HG03175 (cell line): Measurements from ENCODE around the gene S100A5.

Source experiments
- ATAC-seq: cut with Tn5 transposase; IDR thresholded peaks from one replicate; pipeline ENCODE4 v1.9.1; 2021; ENCODE audit warnings: mild to moderate bottlenecking, moderate library complexity; ENCODE audit not compliant: unreplicated experiment

S100A5 gene

DNA sequence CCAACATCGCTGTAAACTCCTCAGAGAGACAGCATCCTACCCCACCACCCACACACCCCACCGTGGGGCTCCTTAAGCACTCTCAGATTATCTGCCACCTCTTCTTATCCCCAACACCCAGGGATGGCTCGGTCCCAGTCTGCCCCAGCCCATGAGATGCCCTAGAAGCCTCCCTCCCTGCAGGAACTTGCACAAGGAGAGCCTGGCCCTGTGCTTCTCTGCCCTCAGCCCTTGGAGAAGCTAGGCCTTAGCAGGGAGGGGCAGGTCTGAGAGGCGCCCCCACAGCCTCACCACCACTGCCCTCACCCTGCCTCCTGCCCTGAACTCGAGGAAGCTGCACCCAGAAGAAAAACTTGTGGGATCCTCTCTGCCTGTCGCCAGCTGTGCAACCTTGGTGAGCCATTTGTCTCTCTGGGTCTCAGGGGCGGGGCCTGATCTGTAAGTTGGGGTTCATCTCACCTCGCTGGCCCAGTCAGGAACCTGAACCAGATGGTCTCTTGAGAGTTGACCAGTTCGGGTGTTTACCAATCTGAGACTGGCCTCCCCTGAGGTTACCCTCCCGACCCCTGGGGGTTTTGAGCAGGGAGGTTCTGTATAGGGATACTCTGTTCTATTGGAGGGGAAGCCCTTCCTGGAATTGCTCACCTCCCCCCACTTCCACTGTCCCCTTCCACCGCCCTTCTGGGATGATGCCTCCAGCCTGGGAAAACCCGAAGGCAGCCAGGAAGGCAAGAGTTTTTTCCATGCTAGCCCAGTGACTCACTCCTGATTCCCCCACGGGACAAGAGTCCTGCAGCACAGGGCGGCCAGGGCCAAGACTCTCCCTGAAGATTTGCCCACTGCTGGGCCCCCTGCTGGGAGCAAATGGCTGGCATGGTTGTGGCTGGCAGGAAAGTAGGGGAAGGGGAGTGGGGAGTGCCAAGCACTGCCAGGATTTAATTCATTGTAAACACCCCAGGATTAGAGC lies 8.3 kb upstream of the S100A5 start, which contains the start of gene S100A3:
S100A3 (minus strand) TSS at position 537 of the 967 bp plus-strand sequence. CDS start 773 bp downstream, outside the sequence.
- no peak for ATAC-seq

DNA sequence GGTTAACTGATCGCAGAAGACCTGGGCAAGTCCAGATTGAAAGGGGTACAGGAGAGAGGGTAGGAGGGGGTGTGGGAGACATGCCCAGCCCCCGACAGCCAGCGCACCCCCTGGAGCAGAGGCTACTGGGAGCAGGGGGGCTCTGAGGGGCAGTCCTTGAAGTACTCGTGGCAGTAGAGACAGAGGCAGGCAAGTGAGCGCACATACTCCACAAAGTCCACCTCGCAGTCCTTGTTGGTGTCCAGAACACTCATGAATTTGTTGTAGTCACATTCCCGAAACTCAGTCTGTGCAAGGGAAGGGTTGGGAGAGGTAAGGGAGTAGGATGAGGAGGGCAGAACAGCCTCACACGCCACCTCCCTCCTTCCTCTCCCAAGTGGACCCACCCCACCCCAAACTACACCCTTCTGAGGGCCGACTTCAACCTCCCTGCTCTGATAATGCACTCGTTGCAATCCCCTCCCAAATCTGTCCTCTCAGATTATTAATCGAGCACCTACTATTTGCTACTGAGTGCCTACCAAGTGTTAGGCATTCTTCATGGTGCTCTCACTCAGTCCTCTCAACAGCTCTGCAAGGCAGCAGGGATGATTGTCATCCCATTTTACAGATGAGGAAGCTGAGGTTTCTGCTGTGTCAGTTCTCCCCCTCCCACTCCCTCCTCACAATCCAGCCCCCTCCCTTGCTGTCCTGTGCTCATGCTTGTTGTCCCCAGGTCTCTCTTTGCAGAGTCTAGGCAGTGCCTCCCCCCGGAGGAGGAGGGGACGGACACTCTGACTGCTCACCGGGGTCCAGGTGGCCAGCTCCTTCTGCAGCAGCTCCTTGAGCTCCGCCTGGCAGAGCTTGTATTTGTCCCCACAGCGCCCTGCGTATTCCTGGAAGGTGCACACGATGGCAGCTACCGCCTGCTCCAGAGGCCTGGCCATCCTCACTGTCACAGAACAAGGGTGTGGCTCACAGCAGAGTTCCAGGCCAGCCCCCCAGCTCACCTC lies 7.1 kb upstream of the S100A5 start:
- no peak for ATAC-seq

DNA sequence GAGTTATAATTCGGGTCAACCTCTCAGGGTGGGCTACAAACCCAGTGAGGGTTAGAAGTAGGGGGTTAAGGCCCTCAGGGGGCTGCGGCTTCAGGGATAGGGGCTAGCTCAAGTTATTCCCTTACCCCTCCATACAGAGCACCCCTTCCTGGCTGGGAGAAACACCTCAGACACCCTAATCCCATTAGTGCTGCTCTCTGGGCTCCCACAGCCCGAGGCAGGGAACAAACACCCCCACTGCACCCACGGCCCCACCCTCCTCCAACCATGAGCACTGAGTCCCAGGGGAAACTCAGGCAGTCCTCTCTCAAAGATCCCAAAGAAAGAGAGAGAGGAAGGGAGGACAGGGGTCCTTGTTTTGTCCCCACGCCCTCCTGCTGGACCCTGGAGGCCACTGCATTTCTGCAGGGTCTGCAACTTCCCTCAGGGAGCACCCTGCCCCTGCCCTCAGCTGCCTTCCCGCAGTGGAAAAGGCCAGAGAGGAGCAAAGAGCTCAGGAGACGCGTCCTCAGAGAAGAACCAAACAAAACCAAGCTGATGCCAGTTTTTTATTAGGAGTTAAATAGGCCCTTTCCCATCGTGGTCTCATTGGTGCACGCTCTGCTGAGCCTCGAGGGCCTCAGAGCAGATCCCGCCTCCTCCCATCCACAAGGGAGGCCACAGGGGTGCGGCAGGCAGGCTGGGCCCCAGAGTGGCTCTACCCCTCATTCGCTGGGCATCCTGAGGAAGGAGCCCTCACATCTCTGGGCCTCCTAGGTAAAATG lies 6.2 kb upstream of the S100A5 start:
- no peak for ATAC-seq

DNA sequence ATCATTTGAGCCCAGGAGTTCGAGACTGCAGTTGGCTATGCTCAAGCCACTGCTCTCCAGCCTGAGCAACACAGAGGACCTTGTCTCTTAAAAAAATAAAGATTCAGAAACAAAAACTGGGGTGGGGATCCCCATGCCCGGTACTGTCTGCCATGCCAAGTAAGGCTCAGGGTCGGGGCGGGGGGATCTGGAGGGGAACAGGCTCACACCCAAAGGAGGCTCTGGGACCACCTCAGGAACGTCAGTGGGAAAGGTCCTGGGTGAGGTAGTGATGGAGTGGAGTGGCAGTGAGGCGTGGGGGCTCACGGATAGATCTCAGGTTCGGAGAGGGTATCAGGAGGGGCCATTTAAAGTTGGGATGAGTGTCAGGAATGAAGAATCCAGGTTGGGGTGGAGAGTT lies 5.6 kb upstream of the S100A5 start:
- no peak for ATAC-seq

DNA sequence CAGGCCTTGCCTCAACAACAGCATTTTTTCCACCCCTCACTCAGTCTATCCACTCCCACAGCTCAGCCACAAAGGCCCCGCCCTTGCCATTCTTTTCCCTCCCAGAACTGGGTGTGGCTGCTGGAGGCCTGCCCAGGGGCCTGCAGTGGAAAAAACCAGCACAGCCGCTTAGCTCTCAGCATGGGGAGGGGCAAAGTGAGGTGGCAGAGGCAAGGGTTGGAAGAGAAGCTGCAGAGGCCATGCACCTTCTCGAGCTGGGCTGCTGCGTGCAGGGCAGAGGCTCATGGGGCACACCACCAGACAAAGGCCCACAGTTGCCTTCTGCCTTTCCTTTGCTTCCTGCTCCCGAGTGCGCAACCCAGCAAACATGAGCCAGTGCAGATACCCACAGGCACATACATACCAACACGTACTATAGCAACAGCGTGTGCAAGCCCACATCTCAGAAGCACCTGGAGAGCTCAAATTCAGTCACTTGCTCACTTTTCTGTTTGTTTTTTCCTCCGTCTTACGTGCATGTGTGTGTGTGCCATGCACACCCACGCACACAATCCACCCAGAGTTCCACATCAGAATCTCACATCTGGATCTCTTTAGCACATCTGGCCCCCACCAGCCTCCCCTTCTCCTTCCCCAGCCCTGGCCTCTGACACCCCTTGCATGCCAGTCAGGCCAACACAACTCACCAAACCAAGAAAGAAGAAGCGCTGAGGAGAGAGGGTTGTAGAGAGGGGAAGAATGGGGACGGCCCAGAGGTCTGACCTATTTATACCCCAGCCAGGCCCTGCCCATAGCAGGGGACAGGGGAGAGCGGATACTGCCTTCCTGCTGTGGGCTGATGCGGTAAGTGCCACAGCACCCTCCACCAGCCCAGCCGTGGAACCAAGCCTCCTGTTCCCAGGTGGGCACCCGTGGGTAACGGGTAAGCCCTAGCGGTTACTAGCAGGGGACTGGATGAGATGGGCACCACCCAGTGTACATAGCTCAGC lies 4.6 kb upstream of the S100A5 start, which contains the start of gene S100A4:
S100A4 (minus strand) TSS at position 740 of the 989 bp plus-strand sequence. CDS start 1,012 bp downstream, outside the sequence.
- ATAC-seq = no peak

DNA sequence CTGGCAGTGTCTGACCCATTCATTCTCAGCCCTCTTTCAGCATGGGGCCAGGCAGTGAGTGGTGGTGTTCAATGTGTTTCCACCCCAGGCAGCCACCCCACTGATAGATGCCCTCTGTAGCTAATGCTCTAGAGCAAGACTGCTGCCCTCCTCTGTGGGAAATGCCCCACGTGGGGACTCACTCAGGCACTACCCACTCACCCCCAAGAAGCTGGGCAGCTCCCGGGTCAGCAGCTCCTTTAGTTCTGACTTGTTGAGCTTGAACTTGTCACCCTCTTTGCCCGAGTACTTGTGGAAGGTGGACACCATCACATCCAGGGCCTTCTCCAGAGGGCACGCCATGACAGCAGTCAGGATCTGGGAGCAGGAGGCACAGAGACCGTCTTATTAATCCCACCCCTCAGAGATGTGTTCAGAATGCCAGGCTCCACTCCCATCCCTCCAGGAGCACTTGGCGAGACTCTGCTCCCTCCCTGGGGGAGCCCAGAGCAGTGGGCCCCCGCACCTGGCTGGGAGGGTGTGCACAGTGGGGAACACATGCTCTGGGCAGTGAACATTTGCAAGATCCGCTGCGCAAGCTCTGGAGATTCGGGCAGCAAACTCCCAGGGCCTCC lies 3.8 kb upstream of the S100A5 start:
- ATAC-seq = no peak

DNA sequence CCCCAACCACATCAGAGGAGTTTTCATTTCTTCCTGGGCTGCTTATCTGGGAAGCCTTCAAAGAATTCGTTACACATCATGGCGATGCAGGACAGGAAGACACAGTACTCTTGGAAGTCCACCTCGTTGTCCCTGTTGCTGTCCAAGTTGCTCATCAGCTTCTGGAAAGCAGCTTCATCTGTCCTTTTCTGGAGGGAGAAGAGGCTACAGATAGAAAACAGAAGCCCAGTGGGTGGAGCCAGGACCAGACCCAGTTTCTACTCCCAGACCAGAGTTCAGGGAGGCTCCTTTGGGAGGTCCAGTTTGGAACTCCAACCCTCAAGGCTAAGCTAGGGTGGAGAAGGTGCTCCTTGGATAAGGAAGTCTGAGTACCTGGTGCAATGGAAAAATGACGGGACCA lies 3.0 kb upstream of the S100A5 start:
- ATAC-seq = no peak

DNA sequence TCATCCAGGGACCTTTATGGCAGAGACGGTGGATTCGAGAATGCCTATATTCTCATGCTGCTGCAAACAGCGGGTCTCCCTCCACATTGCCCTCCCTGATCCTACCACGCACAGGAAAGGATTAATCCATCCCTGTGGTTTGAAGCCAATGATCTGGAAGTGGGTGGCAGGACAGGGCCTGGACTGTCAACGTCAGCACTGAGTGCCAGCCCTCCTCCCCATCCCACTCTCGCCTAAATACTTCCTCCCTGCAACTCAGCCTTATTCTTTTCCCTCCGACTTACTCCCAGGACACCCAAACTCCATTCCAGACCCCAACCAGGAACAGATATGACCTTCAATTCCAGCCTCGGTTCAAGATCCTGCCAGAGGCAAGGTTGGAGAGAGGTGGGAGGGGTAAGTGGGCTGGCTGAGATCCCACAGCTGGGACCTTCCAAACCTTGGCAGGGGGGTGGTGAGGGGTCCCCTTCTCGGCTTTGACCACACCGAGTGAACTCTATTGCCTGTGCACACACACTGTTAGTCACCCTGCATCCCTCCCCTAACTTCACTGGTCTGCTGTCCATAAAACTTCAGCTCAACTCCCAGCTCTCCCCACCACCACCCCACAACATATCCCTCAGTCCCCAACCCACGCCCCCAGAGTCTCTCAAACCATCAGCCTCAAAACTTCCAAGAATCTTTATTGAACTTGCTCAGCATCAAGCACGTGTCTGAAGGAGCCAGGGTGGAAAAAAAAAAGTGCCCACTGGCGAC lies 2.4 kb upstream of the S100A5 start:
- ATAC-seq = no peak

DNA sequence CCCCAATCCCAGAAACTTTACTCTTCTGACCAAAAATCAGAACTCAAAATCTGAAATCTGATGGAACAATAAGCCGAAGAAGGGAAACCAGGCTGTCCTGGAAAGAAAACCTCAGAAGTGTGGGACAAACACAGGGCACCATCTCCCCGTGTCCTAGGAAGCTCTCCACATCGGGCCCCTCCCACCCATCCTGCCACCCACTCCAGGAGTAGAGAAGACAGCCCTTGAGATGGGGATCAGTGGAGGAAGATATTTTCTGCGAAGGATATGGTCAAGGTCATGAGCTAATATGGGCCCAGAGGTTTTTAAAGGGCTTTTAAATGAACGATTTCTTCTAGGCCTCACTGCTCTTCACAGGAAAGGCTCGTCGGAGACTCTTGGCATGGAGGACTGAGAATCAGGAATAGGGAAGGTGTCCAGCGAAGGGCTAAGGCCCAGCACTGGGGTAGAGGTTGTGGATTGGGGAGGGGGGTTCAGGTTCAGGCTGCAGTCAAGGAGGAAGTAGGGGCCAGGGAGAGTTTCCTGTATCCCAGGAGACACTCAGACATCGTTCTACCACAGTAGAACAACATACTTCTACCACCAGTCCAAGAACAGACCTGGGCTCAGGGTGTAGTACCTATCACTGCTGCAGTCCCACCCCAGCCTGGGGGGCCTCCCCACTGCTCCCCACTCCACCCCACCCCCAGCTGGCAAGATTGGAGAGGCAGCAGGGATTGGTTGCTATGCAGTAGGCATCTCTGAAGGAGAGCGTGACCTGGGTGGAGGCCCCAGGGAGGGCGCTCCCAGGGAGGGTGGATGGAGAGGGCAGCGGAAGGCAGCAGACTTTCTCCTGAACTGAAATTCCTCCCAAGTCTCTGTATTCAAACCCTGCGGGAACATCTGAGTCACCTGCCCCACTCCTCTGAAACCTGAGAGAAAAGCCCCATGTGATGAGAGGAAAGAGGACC lies 1.2 kb upstream of the S100A5 start:
- ATAC-seq = no peak

DNA sequence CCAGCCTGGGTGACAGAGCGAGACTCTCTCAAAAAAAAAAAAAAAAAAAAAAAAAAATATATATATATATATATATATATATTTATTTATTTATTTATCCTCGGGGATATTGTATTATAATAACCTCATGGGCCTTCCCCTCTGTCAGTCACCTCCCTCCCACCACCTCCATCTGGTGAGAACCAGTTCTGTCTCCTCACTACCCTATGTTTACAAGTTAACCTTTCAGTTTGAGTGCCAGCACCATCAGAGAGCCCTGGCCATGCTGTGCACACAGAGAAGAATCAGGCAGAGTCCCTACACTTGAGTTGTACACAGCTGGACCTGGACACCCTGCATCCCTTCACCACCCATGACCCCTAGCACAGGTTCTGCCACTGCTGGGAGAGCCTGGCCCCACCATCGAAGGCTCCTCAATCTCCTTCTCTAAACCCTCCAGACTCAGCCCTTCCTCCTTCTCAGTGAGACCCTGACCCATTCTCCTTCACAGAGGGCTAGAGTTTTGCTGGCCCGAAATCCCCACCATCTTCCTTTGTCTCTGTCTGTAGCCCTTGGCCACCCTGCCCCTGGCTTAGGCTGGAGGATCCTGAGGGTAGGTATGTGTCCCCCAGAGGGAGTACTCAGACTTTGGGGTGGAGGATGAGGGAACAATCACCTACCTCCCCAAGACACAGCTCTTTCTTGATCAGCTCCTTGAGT lies 1.2 kb downstream of the S100A5 start:
- no peak for ATAC-seq

DNA sequence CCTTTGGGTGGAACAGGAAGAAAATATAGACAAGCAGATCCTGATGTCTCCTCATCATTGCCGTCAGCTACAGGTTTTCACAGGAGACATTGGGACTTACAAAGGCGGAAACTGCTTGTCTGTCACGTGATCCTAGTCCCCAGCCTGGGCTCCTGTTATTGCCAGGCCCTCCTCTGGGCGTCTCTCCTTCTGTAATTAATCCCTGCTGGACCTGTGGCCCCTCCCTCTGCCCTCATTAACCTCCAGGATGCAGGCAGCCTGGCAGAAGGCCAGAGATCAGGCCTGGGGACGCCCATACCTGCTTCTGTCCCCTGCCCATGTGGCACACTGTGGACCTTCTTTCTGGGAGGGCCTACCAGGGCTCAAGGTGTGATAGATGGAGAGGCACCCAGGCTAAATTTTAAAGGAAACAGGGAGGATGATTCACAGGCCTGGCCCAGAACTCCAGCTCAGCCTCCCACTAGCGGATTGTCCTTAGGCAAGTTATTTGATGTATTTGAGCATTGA lies 2.4 kb downstream of the S100A5 start:
- ATAC-seq = no peak

DNA sequence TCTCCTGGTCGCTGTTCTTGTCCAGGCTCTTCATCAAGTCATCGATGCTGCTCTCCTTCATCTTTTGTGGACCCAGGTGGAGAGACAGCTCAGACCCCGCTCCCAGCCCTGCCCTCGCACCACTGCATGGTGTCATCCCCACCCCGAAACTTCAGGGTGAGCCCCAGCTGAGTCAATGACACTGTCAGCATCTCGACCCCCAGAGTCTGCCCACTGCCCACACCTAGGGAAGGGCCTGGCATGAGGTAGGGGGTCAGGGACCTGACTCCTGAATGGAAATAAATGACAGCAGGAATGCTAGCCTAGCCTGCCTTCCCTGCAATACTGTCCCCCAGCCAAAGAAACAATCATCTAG lies 3.4 kb downstream of the S100A5 start:
- ATAC-seq = no peak

DNA sequence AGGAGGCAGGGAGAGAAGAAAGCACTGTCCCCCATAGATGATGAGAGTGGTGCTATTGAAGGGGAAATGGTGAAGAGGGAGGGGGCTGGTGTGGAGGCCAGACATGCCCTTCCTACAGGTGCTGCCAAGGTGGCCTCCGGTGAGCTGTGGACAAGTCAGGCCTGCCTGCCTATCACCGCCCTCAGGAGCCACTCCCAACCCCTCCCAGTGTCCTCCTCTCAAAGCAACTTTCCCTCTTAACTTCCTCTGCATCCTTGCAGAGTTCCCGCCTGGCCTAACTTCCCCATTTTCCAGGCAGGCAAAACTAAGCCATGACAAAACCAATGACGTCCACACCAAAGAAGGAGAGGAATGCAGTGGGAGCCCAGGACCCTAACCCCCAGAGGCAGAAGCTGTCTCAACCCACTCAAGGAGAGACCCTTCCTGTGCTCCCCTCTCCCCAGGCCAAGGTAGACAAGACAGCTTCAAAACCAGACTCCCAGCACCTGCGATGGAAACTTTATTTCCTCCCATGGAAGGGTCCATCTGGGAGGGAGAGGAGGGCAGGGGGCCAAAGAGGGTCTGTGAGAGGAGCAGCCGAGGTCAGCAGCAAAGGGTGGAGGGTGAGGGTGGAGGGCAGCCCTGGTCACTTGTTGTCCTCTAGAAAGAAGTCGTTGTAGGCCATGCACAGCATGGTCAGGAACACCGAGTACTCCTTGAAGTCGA lies 3.9 kb downstream of the S100A5 start:
- no peak for ATAC-seq

DNA sequence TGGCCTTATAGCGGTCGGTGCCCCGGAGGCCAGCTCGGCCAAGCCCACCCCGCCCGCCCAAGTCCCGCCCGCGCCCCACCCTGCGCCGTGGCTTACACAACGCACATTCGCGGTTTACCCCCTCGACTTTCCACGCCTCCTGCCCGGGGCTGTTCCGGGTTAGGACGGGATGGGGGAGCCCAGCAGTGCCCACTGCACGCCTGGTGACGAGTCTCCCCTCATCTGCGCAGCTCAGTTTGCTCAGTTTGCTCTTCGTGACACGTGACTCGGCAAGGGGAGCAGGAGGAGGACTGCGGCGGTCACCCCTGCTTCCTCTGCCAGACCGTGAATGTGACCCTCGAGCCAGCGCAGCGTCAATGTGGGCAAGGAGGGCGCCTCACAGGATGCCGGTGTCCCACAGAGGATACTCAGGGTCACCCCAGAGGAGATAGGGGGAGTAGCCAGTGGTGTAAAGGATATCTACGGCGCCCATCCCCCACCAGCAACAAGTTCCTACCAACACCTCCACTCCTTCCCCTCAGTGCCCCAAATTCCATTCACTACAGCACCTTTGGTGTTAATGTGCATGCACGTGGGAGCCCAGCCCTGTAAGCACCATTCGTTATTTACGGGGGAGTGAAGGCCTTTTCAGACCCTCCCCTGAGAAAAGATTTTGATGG lies 4.6 kb downstream of the S100A5 start:
- ATAC-seq = no peak
